Smooth muscle cell of trachea (primary cell): ENCODE measurements around the gene LCE5A. TPM values are rescaled to one million over a fixed set of nuclear protein-coding genes. Genes with fewer than 3 reads are reported as not detected.

Experiments
- total RNA-seq: library from RNA; depleted of rRNA; stranded (reverse); fragments of >200 nt; gene quantifications from 2 replicates; pipeline ENCODE4 v1.2.1, GENCODE V29; 2014

LCE5A gene, protein sequence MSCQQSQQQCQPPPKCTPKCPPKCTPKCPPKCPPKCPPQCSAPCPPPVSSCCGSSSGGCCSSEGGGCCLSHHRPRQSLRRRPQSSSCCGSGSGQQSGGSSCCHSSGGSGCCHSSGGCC
- total RNA-seq, result not detected in 2 replicates

DNA sequence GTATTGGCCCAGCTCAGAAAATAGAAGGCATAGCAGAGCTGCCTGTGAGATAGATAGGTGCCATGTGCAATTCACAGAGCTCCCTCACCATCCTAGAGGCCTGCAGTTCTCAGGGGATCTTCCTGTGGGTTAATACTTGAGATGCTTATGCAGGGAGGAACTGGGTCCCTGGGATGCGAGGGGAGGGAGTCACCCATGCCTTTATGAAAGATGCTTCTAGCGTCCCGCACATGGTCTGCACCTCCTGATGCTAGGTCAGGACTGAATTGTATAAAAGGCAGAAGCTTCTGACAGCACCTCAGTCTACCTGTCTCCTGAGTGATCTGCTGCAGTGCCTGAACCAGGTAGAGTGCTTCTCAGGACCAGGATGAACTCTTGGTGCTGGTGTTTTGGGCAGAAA lies at the start of gene LCE5A:
LCE5A (plus strand) TSS at position 301 of the 400 bp plus-strand sequence. CDS start 732 bp downstream, outside the sequence.

Other genes with a start within 250 kb of the LCE5A start
- gene FLG, start 185.6 kb upstream of the LCE5A start, total RNA-seq, result not detected in 2 replicates
- not detected in 2 replicates for gene FLG2, start 150.8 kb upstream of the LCE5A start, total RNA-seq
- not detected in 2 replicates for gene CRNN, start 96.5 kb upstream of the LCE5A start, total RNA-seq
- gene CRCT1, start 3.7 kb downstream of the LCE5A start, total RNA-seq, result not detected in 2 replicates
- gene LCE3E, start 56.0 kb downstream of the LCE5A start, total RNA-seq, result not detected in 2 replicates
- not detected in 2 replicates for gene LCE3D, start 69.7 kb downstream of the LCE5A start, total RNA-seq
- not detected in 2 replicates for gene LCE3C, start 89.4 kb downstream of the LCE5A start, total RNA-seq
- gene LCE3B, start 103.0 kb downstream of the LCE5A start, total RNA-seq, result not detected in 2 replicates
- gene LCE3A, start 112.3 kb downstream of the LCE5A start, total RNA-seq, result not detected in 2 replicates
- gene LCE2D, start 152.6 kb downstream of the LCE5A start, total RNA-seq, result not detected in 2 replicates
- not detected in 2 replicates for gene LCE2C, start 164.5 kb downstream of the LCE5A start, total RNA-seq
- gene LCE2B, start 175.3 kb downstream of the LCE5A start, total RNA-seq, result not detected in 2 replicates
- not detected in 2 replicates for gene LCE2A, start 187.5 kb downstream of the LCE5A start, total RNA-seq
- not detected in 2 replicates for gene LCE4A, start 197.4 kb downstream of the LCE5A start, total RNA-seq
- gene KPRP, start 247.2 kb downstream of the LCE5A start, total RNA-seq, result not detected in 2 replicates